GM21515 (cell line): ENCODE data around the gene GJC3.
"Not testable (repeated sequence)": the region's sequence is repeated elsewhere in the genome, so short reads cannot be mapped to it uniquely, and the experiment has no call there.

ENCODE experiments used
- ATAC-seq: cut with Tn5 transposase; IDR thresholded peaks from one replicate; pipeline ENCODE4 v1.9.1; 2021; ENCODE audit not compliant: unreplicated experiment

The GJC3 gene

GRCh38 chr7:99930376-99930775 is 956 bp upstream of the GJC3 start:
- no peak for ATAC-seq

- no peak for ATAC-seq
These were observed 272 bp upstream of the GJC3 start for GRCh38 chr7:99929730-99930053.

DNA sequence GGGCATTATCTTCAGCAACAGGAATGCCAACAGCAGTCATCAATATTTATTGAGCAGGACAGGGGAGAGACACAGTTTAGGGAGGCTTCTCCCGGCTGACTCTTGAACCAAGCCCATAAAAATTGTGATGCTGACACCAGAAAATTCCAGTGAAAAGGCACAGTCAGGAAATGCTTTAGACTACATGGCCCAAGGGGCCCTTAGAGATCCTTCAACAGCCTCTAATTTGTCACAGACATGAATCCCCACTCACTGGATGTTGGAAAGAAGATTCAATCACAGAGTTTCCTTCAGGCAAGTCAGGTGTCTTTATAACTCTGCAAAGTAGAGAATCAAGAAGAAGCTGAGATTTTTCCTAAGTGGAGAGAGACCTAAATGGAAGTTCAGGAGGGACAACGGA is 1.2 kb downstream of the GJC3 start:
- ATAC-seq, result no peak

- ATAC-seq, result no peak
These were observed 1.9 kb downstream of the GJC3 start for GRCh38 chr7:99927536-99927935.

DNA sequence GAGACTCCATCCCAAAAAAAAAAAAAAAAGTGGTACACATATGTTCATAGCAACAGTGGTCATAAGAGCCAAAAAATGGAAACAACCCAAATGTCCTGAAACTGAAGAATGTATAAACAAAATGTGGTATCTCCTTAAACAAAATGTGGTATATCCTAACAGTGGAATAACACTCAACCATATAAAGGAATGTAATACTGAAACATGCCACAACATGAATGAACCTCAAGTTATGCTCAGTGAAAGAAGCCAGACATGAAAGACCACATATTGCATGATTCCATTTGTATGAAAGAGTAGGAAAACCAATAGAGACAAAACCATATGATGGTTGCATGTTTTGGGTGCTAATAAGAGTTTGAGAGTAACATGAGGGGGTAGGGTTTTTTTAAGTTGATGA is 3.1 kb downstream of the GJC3 start:
- ATAC-seq, result no peak

DNA sequence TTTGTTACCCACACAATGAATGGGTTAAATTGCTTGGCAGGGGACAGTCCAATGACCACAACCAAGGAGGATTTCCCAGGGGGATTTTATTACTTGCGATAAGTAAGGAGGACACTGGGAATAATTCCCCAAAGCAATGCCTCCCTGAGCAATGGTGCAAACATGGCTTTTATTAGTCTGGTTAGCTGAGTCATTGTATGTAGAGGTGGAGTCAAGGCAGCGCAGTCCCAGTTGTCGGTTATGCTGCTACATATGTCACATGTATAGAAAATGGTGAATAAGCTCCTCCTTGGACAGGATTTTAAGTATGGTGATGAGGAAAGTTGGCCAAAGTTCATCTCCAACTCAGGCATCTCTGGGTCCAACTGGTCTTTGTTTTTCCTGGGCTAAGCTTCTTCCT is 6.2 kb downstream of the GJC3 start:
- ATAC-seq, result no peak

DNA sequence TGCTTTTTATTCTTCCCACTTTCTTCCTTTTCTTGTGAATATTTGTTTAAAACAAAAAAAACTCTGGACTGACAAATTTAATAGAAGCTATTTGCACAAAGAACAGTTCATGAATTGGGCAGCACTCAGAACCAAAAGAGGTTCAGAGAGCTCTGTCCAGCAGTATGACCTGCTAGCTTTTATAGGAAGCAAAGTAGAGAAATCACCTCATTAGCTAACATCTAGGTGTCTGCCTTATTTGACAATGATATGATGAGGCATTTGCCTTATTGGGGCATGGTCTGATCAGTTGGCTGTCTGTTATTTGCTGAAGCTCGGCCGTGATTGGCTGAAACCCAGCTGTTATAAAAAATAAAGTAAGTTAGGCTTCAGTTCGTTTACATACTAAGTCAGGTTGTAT is 9.3 kb downstream of the GJC3 start:
- no peak for ATAC-seq

GRCh38 chr7:99919814-99920112 is 9.7 kb downstream of the GJC3 start:
- ATAC-seq, result no peak

DNA sequence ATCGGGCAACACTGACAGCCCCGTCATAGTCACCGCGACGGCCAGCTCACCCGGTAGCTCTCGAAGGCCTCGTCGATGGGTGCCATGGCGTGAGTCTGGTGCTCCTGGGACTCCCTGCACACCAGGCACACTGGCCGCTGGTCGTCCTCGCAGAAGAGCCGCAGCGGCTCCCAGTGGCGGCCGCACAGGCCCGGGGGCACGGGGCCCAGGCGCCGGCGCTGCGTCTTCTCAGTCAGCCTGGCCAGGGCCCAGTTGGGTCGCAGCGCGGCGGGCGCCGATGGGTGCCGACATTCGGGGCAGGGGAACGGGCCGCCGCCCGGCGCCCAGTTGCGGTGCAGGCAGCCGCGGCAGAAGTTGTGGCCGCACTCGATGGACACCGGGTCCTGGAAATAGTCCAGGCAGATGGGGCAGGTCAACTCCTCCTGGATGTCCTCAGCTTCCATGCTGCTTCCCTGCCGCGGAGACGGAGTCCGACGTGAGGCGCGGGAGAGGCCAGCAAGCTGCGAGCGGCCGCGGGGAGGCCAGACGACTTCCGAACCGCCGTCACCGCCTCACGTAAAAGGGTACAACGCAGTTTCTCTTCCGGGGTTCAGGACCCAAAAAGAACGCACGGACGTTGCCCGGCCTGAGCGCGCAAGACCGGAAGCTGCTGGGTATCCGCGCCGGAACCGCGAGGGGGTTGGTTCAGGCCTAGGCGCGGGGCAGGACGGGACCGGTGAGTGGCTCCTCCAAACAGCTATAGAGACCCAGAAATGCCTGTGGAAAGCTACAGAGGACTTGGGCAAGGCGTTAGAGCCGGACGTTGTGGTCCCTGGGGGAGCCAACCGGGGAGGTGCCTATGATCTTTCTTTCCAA is 10.2 kb downstream of the GJC3 start, which contains the start of gene TRIM4:
Gene TRIM4, minus strand, starts transcription at position 572 of the 855 bp plus-strand sequence. Its CDS starts 129 bp downstream, at position 443.
- peak; percentile 93 for ATAC-seq

DNA sequence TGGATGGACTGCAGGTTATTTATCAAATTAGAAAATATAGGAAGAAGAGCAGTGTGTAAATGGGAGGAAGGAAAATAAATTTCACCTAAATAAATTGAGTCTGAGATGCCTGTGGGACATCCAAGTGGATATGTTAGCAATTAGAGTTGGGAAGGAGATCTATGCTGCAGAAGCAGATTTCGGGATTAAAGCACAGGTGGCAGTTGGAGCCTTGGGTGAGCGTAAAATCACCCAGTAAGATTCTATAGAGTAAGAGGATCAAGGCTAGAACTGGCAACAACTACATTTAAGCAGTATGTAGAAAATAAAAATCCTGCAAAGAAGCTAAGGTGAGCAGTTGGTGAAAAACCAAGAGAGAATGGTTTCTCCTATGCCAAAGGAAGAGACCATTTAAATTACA is 18.4 kb downstream of the GJC3 start:
- ATAC-seq, result no peak

DNA sequence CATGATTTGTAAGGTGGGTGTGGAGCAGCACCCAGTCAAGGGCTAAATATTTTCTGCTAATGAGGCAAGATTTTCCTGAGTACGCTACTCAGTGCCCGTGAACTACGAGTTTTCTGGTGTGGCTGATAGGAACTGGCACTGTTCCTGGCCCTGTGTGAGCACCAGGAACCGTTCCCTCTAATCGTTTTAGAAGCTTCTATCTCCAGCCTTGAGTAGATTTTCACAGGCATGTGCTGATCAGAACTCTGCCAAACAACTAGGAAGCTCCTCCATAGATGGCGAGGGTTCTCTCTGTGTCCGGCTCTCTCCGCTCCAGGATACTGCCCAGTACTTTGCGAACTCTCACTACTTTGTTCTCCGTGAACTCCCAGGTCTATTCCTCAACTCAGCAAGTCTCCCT is 27.8 kb downstream of the GJC3 start:
- ATAC-seq, result no peak

GRCh38 chr7:99899830-99900519 is 29.4 kb downstream of the GJC3 start:
- no peak for ATAC-seq

- ATAC-seq, result no peak
These were observed 30.6 kb downstream of the GJC3 start for GRCh38 chr7:99898836-99899235.

DNA sequence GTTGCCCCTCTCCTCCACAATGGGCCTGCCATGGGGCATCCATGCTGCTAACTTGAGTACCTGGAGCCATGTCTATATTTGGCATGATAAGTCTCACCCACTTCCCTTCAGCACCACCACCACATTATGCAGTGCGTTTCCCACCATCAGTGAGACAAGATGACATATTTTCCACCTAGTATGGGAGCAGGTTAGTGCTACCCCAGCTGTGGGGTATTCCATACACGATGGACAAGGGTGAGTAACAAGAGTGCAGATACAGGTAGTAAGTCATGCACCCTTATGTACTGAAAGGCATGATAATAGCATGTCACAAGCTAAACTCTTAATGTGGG is 31.4 kb downstream of the GJC3 start:
- ATAC-seq, result no peak

- ATAC-seq, result no peak
These were observed 31.9 kb downstream of the GJC3 start for GRCh38 chr7:99897322-99898022.

DNA sequence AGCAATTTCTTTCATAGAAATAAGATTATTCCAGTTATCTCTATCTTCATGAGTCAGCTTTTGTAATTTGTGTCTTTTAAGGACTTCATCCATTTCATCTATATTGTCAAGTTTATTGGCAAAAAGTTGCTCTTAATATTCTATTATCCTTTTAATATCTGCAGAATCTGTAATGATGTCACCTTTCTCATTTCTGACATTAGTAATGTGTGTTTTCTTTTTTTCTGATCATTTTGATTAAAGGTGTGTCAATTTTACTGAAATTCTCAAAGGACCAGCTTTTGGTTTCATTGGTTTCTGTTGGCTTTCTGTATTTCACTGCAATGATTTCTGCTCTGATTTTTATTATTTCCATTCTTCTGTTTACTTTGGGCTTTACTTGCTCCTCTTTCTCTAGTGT is 34.7 kb downstream of the GJC3 start:
- ATAC-seq, result no peak

- ATAC-seq, result no peak
These were observed 36.1 kb downstream of the GJC3 start for GRCh38 chr7:99893280-99893679.

DNA sequence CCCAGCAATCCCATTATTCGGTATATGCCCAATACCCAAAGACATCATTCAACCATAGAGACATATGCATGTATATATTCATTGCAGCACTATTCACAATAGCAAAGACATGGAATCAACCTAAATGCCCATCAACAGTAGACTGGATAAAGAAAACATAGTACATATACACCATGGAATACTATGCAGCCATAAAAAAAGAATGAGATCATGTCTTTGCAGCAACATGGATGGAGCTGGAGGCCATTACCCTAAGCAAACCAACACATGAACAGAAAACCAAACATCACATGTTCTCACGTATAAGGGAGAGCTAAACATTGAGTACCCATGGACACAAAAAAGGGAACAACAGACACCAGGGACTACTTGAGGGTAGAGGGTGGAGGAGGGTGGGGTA is 39.1 kb downstream of the GJC3 start:
- not testable (repeated sequence) for ATAC-seq

GRCh38 chr7:99888366-99888765 is 41.1 kb downstream of the GJC3 start:
- ATAC-seq, result not testable (repeated sequence)

DNA sequence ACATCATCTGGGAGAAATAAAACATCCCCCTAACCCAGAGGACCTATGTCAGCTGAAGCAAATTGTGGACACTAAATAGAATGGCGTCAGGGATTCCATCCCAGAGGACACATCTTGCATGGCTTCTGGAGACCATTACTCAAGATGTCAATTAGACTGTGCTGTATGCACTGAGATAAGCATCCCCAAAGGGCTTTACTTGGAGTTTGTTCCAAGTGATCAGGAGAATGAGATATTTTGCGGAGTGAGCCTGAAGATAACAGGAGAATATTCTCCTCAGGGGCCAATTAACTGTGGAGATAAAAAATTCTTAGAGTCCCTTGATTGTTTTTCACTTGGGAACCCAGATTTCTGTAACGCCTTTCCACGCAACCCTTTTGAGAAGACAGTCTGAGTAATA is 48.0 kb downstream of the GJC3 start:
- ATAC-seq, result no peak

- no peak for ATAC-seq
These were observed 52.5 kb downstream of the GJC3 start, which contains the start of gene OR2AE1 for GRCh38 chr7:99876933-99877332. Gene OR2AE1, minus strand, starts transcription at chr7:99877033. Its CDS starts 0 bp downstream, at chr7:99877033.

DNA sequence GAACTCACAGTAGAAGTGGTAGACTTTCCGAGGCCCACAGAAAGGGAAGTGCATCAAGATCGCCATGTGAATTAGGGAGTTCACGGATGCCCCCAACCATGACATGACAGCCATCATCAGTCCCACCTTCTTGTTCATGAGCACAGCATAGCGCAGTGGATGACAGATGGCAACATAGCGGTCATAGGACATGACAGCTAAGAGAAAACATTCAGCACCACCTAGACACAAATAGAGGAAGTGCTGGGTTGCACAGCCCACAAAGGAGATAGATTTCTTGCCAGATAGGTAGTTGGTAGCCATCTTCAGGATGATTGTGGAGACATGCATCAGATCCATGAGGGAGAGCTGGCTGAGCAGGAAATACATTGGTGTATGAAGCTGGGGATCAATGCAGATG is 52.9 kb downstream of the GJC3 start:
- no peak for ATAC-seq
